Measurements from ENCODE around the gene NR2F6. TPM values are rescaled to one million over a fixed set of nuclear protein-coding genes. Genes with fewer than 3 reads are reported as not detected.

The NR2F6 gene
- total and polyA plus RNA-seq, 2 of the 4 experiments (the other 2 are of a cell fraction) = 8.4 to 20.5 TPM

DNA sequence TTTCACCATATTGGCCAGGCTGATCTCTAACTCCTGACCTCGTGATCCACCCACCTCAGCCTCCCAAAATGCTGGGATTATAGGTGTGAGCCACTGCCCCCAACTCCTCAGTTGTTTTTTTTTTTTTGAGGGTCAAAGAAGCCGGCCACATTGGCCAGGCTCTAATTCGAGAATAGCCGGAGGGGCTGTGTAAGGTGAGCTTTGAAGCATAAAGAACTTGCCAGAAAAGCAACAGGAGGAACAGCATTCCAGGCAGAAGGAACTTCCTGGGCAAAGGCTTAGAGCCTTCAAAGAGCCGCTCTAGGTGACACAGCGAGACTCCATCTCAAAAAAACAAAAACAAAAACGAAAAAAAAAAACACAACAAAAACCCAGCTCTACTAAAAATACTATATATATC is 20.3 kb upstream of the NR2F6 start:
- ChIA-PET POLR2A (ENCODE audit: unreplicated experiment) (no interaction called here), CTCF (no interaction called here)
- Histone ChIP-seq H3K27ac (ENCODE audit: insufficient read depth, low read length) (no peak overlapping the region), H2BK5ac (ENCODE audit: low read depth, low read length, poor library complexity, severe bottlenecking) (no peak overlapping the region), H3K23ac (ENCODE audit: low read depth, low read length) (no peak overlapping the region), H3K27me3 (ENCODE audit: control insufficient read depth, insufficient read depth, low read length) (no peaks in the 10 kb centered on the region), H3K4me1 (ENCODE audit: control insufficient read depth, insufficient read depth, low read length) (no peaks in the 10 kb centered on the region; the same call in 1 of the 2 replicates), H4K5ac (ENCODE audit: low read depth, low read length) (no peak overlapping the region), H2BK15ac (ENCODE audit: low read depth, low read length) (no peak overlapping the region), H4K8ac (ENCODE audit: low read depth in 2 of 2, low read length in 2 of 2) (no peak overlapping the region; a peak in 1 of 4 replicates), H3K4ac (ENCODE audit: low read depth, low read length) (no peak overlapping the region), H3K56ac (ENCODE audit: extremely low read depth, insufficient read depth, low read length) (no peak overlapping the region), H3K18ac (ENCODE audit: low read depth, low read length) (no peak overlapping the region), H2BK20ac (ENCODE audit: low read depth, low read length) (no peak overlapping the region), H2AK9ac (replicated peaks; ENCODE audit: low read depth, low read length, poor library complexity) (no peak overlapping the region), H3K4me2 (ENCODE audit: low read depth, low read length) (no peak overlapping the region), H2AK5ac (ENCODE audit: low read depth, low read length) (no peak overlapping the region), H4K20me1 (ENCODE audit: insufficient read depth, low read length) (no peaks in the 10 kb centered on the region), H3K9me3 (ENCODE audit: control insufficient read depth, insufficient read depth, low read length) (no peaks in the 10 kb centered on the region), H3K79me1 (ENCODE audit: low read depth in 1 of 2, low read length in 2 of 2) (peaks cover 0 to 18% of the 10 kb centered on the region in 2 experiments; a peak in 2 of 4 replicates), H4K91ac (ENCODE audit: insufficient read depth, low read depth, low read length) (no peak overlapping the region), H3K9me1 (ENCODE audit: insufficient read depth, low read length) (no peaks in the 10 kb centered on the region), H3K14ac (replicated peaks; ENCODE audit: low read depth, low read length) (no peak overlapping the region), H3K9ac (ENCODE audit: low read depth, low read length) (no peak overlapping the region), H2AFZ (replicated peaks; ENCODE audit: low read length, poor library complexity) (no peak overlapping the region), H2BK120ac (ENCODE audit: low read depth, low read length) (no peak overlapping the region), H3K4me3 (ENCODE audit: insufficient read depth, low read depth, low read length) (no peak overlapping the region), H3K36me3 (ENCODE audit: control insufficient read depth, insufficient read depth, low read length) (peaks cover 5% of the 10 kb centered on the region; the same call in 1 of the 2 replicates)
- no peak for DNase-seq
- WGBS, 2 experiments (ENCODE audit: extremely low coverage in 2 of 2, insufficient read length in 1 of 2) = 90% methylated on average over 2 of the region's 7 CpGs; no CpG with 5 or more reads in 1 of the 2 experiments
- ATAC-seq (ENCODE audit: low read depth) = no peak
- TF ChIP-seq RCOR1 (IDR thresholded peaks at IDR 0.05; ENCODE audit: insufficient replicate concordance, low read length) (no peak), MAFK (IDR thresholded peaks at IDR 0.05; ENCODE audit: low read depth, low read length) (no peak), MAZ (IDR thresholded peaks at IDR 0.05; ENCODE audit: borderline replicate concordance, low read depth, low read length) (no peak), SMC3 (IDR thresholded peaks at IDR 0.05; ENCODE audit: low read depth, low read length) (no peak)
- TF ChIP-seq, protein P1, sequence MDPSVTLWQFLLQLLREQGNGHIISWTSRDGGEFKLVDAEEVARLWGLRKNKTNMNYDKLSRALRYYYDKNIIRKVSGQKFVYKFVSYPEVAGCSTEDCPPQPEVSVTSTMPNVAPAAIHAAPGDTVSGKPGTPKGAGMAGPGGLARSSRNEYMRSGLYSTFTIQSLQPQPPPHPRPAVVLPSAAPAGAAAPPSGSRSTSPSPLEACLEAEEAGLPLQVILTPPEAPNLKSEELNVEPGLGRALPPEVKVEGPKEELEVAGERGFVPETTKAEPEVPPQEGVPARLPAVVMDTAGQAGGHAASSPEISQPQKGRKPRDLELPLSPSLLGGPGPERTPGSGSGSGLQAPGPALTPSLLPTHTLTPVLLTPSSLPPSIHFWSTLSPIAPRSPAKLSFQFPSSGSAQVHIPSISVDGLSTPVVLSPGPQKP (IDR thresholded peaks at IDR 0.05; ENCODE audit: borderline replicate concordance, low read depth, low read length) = no peak
- TF ChIP-seq, protein P2, sequence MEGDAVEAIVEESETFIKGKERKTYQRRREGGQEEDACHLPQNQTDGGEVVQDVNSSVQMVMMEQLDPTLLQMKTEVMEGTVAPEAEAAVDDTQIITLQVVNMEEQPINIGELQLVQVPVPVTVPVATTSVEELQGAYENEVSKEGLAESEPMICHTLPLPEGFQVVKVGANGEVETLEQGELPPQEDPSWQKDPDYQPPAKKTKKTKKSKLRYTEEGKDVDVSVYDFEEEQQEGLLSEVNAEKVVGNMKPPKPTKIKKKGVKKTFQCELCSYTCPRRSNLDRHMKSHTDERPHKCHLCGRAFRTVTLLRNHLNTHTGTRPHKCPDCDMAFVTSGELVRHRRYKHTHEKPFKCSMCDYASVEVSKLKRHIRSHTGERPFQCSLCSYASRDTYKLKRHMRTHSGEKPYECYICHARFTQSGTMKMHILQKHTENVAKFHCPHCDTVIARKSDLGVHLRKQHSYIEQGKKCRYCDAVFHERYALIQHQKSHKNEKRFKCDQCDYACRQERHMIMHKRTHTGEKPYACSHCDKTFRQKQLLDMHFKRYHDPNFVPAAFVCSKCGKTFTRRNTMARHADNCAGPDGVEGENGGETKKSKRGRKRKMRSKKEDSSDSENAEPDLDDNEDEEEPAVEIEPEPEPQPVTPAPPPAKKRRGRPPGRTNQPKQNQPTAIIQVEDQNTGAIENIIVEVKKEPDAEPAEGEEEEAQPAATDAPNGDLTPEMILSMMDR (conservative IDR thresholded peaks at IDR 0.05; ENCODE audit: low read depth, low read length) = no peak
- no TSS peak for BruUV-seq (replicated peaks)
- dilution Hi-C loops (cut with HindIII; ENCODE audit: low sequenced_read_pairs, unreplicated experiment) (no loop called here), in situ Hi-C loops (cut with MboI; ENCODE audit: low sequenced_read_pairs) (no loop called here), intact Hi-C loops (cut with micrococcal nuclease) (no loop called here)

All from IMR-90 (cell line).